Keratinocyte (primary cell): ENCODE measurements around the gene SMIM26.

Source experiments
- EZH2 ChIP-seq: IDR thresholded peaks from one replicate; pipeline ENCODE4 v1.6.1; 2012; ENCODE audit warnings: inconsistent platforms, mild to moderate bottlenecking, low read length, moderate library complexity
- TF ChIP-seq, protein P1 (sequence below), 3 experiments: IDR thresholded peaks in 1 of 3; conservative IDR thresholded peaks in 1 of 3; optimal IDR thresholded peaks in 1 of 3; 2 replicates in 2 of 3; 3 replicates in 1 of 3; pipeline versions ENCODE3 to v1.5.1; 2011; ENCODE audit warnings: low read length in 3 of 3, mild to moderate bottlenecking in 3 of 3, moderate library complexity in 2 of 3, control low read depth in 1 of 3, inconsistent platforms in 1 of 3; ENCODE audit not compliant: insufficient read depth in 2 of 3; ENCODE audit errors: extremely low read depth in 1 of 3

DNA sequence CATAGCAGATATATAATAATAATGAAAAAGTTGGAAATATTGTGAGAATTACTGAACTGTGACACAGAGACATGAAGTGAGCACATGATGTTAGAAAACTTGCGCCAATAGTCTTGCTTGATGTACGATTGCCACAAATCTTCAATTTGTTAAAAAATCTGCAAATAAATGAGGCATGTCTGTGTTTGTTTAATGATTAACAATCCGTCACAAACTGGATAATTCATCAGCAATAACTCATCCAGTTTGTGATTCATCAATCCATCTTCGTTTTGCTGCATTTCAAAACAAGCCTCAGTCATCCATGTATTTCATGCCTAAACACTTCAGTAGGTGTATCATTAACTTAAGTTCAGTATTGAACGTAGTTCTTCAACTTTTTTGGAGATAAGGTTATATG, 25.5 kb upstream of the SMIM26 start:
- no peak for TF ChIP-seq EZH2
- TF ChIP-seq, protein P1, sequence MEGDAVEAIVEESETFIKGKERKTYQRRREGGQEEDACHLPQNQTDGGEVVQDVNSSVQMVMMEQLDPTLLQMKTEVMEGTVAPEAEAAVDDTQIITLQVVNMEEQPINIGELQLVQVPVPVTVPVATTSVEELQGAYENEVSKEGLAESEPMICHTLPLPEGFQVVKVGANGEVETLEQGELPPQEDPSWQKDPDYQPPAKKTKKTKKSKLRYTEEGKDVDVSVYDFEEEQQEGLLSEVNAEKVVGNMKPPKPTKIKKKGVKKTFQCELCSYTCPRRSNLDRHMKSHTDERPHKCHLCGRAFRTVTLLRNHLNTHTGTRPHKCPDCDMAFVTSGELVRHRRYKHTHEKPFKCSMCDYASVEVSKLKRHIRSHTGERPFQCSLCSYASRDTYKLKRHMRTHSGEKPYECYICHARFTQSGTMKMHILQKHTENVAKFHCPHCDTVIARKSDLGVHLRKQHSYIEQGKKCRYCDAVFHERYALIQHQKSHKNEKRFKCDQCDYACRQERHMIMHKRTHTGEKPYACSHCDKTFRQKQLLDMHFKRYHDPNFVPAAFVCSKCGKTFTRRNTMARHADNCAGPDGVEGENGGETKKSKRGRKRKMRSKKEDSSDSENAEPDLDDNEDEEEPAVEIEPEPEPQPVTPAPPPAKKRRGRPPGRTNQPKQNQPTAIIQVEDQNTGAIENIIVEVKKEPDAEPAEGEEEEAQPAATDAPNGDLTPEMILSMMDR (optimal IDR thresholded peaks at IDR 0.05 in 1 of 3, IDR thresholded peaks at IDR 0.05 in 1 of 3, conservative IDR thresholded peaks at IDR 0.05 in 1 of 3; ENCODE audit: extremely low read depth in 1 of 3, insufficient read depth in 2 of 3, low read length in 3 of 3) = no peak
